Cardiac septum (tissue), 1 donor: ENCODE measurements around the gene YJEFN3. TPM values are rescaled to one million over a fixed set of nuclear protein-coding genes. Genes with fewer than 3 reads are reported as not detected.
A peak's percentile ranks its signal among the peaks of the same experiment; 100 is the strongest.

Experiments
- DNase-seq: peaks from one replicate; pipeline ENCODE4 v3.0.0-alpha.2; 2020; ENCODE audit warnings: low spot score
- intact Hi-C: fragments of 100-400 bp; cut with DNase I; formaldehyde crosslinking; loops from one replicate; pipeline ENCODE4 v1.14.0; 2022
- total RNA-seq: library from RNA; stranded (reverse); fragmentation: NEBNext Ultra II Directional; extraction: Animal tissue kit (Norgen Biotek cat#: 25700); gene quantifications from one replicate; pipeline ENCODE4 v1.2.1, GENCODE V29; 2021
- donor health status: DM: no; HTN: no; CAD: no.

The YJEFN3 gene
- total RNA-seq, 1 donor from 2014 or later, result 6.7 TPM

- DNase-seq, result no peak
- intact Hi-C loops, result no loop called here
Observed at GRCh38 chr19:19535311-19536191, 6.8 kb downstream of the YJEFN3 start.

- no peak for DNase-seq
- intact Hi-C loops, result no loop called here
Observed at GRCh38 chr19:19537075-19538048, 8.7 kb downstream of the YJEFN3 start.

- intact Hi-C loops, result no loop called here
- DNase-seq, result no peak
Observed at GRCh38 chr19:19538061-19538784, 9.5 kb downstream of the YJEFN3 start, which contains the start of gene CILP2. TSS of gene CILP2 (plus strand) at chr19:19538265. CDS start at chr19:19538350, 85 bp downstream.

DNA sequence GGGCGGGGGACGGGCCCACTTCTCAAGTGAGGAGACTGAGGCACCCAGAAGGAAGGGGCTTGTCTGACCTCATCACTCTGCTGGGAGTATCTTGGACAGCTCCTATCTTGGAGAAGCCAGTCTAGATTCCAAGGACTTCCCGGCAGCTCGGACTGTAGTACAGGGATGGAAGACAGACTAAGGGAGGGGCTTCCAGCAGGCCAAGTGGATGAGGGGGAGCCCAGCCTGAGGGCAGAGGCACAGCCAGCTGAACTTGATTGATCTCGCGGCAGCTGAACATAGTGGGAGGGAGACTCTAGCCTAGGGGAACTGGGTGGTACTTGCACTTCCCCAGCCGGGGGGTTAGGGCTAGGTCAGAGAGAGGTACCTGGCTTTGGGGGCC is 10.1 kb downstream of the YJEFN3 start:
- DNase-seq, result no peak
- intact Hi-C loops, result no loop called here

- intact Hi-C loops, result no loop called here
- no peak for DNase-seq
Observed at GRCh38 chr19:19539698-19540063, 11.0 kb downstream of the YJEFN3 start.

GRCh38 chr19:19540064-19540714 is 11.5 kb downstream of the YJEFN3 start:
- intact Hi-C loops, result no loop called here
- DNase-seq, result peak; percentile 92

GRCh38 chr19:19540715-19541515 is 12.2 kb downstream of the YJEFN3 start:
- intact Hi-C loops, result no loop called here
- no peak for DNase-seq

DNA sequence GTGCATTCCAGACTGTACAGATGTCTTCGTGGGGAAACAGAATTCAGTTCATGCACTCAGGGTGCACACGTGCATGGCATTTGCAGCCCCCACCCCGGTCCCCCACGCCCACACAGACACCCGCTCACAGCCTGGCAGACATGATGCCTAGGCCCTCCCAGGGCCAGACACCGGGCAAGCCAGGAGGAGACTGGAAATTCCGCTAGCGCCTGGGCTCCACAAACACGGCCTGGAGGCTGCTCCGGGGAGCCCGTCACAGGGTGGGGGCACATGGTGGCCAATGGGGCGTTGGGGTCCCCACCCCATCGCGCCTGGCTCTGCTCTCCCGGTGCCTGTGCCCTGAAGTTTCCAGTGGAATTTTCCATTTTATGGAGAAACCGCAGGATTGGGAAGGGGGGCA is 12.9 kb downstream of the YJEFN3 start:
- no peak for DNase-seq
- intact Hi-C loops, result no loop called here

DNA sequence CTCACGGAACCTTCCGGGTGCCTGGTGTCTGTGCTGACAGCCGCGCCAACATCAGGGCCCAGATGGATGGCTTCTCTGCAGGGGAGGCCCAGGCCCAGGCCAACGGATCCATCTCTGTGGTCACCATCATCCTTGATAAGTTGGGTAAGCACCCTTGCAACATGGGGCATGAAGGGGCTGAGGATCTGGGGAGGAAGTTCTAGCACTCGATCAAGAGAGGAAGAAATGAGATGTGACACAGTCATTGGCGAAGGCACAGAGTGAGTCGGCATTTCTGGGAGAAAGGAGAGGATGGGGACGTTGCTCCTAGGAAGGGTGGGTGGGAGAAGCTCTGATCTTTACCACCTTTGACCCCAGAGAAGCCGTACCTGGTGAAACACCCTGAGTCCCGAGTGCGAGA is 13.8 kb downstream of the YJEFN3 start:
- DNase-seq, result no peak
- intact Hi-C loops, result no loop called here

DNA sequence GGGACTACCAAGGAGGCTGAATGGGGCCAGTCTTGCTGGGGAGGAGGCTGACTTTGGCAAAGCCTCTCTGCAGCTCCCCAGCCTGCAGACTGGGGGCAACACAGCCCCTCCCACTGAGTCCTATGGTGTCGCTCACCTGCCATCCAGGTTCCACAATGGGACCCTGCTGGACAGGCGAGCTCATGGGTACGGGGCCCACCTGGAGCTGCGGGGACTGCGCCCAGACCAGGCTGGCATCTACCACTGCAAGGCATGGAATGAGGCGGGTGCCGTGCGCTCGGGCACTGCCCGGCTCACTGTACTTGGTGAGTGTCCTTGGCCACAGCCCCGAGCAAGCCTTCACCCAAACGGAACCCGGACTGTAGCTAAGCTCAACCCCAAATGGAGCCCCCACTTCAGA is 14.4 kb downstream of the YJEFN3 start:
- no peak for DNase-seq
- intact Hi-C loops, result no loop called here

GRCh38 chr19:19543640-19544039 is 14.9 kb downstream of the YJEFN3 start:
- no peak for DNase-seq
- intact Hi-C loops, result no loop called here

DNA sequence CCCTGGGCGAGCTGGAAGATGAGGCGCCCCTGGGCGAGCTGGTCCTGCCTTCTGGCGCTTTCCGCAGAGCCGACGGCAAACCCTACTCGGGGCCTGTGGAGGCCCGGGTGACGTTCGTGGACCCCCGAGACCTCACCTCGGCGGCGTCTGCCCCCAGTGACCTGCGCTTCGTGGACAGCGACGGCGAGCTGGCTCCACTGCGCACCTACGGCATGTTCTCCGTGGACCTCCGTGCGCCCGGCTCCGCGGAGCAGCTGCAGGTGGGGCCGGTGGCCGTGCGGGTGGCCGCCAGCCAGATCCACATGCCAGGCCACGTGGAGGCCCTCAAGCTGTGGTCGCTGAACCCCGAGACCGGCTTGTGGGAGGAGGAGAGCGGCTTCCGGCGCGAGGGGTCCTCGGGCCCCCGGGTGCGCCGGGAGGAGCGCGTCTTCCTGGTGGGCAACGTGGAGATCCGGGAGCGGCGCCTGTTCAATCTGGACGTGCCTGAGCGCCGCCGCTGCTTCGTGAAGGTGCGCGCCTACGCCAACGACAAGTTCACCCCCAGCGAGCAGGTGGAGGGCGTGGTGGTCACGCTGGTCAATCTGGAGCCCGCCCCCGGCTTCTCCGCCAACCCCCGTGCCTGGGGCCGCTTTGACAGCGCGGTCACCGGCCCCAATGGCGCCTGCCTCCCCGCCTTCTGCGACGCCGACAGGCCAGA is 15.7 kb downstream of the YJEFN3 start:
- no peak for DNase-seq

DNA sequence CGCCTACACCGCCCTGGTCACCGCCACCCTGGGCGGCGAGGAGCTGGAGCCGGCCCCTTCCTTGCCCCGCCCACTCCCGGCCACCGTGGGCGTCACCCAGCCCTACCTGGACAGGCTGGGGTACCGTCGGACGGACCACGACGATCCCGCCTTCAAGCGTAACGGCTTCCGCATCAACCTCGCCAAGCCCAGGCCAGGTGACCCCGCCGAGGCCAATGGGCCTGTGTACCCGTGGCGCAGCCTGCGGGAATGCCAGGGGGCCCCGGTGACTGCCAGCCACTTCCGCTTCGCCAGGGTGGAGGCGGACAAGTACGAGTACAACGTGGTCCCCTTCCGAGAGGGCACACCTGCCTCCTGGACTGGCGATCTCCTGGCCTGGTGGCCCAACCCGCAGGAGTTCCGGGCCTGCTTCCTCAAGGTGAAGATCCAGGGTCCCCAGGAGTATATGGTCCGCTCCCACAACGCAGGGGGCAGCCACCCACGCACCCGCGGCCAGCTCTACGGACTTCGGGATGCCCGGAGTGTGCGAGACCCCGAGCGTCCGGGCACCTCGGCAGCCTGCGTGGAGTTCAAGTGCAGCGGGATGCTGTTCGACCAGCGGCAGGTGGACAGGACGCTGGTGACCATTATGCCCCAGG is 16.4 kb downstream of the YJEFN3 start:
- intact Hi-C loops, result no loop called here

More for the DNA sequence above, 15.7 kb downstream of the YJEFN3 start:
- intact Hi-C loops, result no loop called here

DNA sequence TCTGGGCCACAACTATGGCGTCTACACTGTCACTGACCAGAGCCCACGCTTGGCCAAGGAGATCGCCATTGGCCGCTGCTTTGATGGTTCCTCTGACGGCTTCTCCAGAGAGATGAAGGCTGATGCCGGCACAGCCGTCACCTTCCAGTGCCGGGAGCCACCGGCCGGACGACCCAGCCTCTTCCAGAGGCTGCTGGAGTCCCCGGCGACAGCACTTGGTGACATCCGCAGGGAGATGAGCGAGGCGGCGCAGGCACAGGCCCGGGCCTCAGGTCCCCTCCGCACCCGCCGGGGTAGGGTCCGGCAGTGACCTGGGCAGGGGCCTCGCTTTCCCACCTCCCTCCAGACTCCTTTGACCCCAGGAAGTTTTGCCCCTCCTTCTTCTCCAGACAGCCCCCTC is 17.0 kb downstream of the YJEFN3 start:
- intact Hi-C loops, result no loop called here
- no peak for DNase-seq

More for the DNA sequence above, 16.4 kb downstream of the YJEFN3 start:
- DNase-seq, result no peak

- intact Hi-C loops, result no loop called here
- no peak for DNase-seq
Observed at GRCh38 chr19:19546751-19547162, 18.0 kb downstream of the YJEFN3 start.

DNA sequence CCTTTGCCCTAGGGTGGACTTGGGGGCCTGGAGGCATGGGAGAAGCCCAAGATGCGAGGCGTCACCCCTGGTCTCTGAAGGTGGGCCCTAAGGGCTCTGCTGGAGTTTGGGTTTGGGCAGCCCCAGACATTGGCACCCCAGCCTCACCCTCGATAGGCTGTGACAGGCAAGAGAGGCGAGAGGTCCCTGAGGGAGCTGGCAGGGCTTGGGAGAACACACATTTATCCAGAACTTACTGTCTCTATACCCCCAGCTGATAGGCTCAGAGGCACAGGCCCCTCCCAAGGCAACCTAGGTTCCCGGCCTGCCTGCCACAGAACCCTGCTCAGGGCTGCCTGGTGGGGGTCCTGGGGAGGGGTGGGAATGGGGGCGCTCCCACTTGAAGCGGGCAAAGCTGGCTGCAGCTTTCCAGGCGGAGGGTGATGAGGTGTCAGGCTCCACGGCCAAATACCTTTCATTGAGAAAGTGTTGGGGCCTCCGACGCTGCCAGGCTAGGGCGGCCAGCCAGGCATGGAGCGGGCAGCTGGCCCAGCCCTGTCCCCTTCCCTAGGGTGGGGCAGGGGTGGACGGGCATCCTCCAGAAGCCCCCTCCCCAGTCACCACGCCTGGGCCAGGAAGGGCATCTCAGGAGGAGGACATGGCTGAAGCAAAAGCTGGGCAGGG is 19.1 kb downstream of the YJEFN3 start:
- intact Hi-C loops, result no loop called here

More for the DNA sequence above, 19.1 kb downstream of the YJEFN3 start:
- DNase-seq, result no peak
